ENCODE data around the gene GLG1.

DNA sequence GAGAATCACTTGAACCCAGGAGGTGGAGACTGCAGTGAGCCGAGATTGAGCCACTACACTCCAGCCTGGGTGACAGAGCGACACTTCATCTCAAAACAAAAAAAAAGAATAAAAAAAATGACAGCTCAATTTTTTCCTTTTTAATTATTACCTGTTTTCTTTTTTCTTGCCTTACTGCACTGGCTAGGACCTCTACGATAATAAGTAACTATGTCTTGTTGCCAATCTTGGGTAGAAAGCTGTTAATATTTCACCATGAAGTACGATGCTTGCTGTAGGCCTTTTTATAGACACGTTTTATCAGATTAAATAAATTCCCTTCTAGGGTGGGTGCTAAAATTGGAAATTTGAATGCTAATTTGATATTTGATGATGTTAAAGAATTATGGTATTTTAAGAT, 82.8 kb downstream of the GLG1 start:
- TF ChIP-seq, protein P1, sequence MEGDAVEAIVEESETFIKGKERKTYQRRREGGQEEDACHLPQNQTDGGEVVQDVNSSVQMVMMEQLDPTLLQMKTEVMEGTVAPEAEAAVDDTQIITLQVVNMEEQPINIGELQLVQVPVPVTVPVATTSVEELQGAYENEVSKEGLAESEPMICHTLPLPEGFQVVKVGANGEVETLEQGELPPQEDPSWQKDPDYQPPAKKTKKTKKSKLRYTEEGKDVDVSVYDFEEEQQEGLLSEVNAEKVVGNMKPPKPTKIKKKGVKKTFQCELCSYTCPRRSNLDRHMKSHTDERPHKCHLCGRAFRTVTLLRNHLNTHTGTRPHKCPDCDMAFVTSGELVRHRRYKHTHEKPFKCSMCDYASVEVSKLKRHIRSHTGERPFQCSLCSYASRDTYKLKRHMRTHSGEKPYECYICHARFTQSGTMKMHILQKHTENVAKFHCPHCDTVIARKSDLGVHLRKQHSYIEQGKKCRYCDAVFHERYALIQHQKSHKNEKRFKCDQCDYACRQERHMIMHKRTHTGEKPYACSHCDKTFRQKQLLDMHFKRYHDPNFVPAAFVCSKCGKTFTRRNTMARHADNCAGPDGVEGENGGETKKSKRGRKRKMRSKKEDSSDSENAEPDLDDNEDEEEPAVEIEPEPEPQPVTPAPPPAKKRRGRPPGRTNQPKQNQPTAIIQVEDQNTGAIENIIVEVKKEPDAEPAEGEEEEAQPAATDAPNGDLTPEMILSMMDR (IDR thresholded peaks at IDR 0.05; ENCODE audit: low read depth, low read length, poor library complexity, severe bottlenecking) = no peak
- no peak for TF ChIP-seq EZH2phosphoT487 (IDR thresholded peaks at IDR 0.05; ENCODE audit: borderline replicate concordance, low read length)

All from DOHH2 (cell line).